Measurements from ENCODE around the gene SOX12.

SOX12 gene

DNA sequence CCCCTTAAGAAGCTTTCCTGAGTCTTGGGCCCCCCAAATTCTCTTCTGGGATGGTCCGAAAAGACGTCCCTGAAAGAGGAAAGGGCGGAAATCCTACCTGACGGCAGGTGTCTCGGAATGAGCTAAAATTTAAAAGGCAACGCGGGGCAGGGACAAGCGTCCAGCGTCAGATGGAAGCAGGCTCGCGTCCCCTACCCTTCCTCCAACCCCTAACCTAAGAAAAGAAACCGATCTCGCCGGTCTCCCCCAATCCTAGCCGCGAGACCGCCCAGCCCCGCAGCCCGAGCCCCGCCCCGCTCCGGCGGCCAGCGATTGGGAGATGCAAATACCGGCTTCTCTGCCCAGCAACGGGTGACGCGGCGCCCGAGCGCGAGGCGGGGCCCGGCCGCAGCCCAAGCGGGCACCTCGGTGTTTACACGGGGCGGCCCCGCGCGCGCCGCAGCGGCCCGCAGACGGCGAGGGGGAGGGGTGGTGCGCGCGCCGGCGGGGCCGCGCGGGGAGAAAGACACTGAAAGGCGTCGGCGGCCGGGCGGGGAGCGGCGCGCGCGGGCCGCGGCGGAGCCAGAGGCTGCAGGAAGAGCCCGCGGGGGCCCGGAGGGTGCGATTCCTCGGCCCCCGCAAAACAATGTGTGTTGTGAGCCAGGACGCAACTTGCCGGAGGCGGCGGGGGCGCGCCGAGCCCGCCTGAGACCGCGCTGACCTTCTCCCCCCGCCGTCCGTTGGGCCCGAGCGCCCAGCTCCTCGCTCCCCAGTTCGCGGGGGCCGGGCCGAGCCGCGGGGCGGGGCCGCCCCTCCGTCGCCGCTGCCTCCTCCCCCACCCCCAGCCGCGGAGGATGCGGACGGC, at the start of gene SOX12:
SOX12 (plus strand) TSS at position 508 of the 844 bp plus-strand sequence. CDS start 373 bp downstream, outside the sequence.
- Mint-ChIP-seq H3K36me3 (ENCODE audit: insufficient read depth) (peaks cover 3% of the 10 kb centered on the region), H3K9me3 (no peaks in the 10 kb centered on the region), H3K4me1 (peaks cover 10% of the 10 kb centered on the region), H3K27ac (ENCODE audit: low read depth) (peak within 1 kb of the TSS; percentile 44), H3K27me3 (no peaks in the 10 kb centered on the region), H3K4me3 (peak within 1 kb of the TSS; percentile 89)
- DNase-seq (ENCODE audit: low spot score in 2 of 2) (peak; percentile 90 to 96), ATAC-seq (replicated peaks; ENCODE audit: extremely low read depth, poor library complexity, severe bottlenecking) (peak; percentile 81)

- Mint-ChIP-seq H3K27me3 (no peaks in the 10 kb centered on the region), H3K27ac (ENCODE audit: low read depth) (no peak overlapping the region), H3K9me3 (no peaks in the 10 kb centered on the region), H3K36me3 (ENCODE audit: insufficient read depth) (no peaks in the 10 kb centered on the region), H3K4me1 (no peaks in the 10 kb centered on the region), H3K4me3 (no peak overlapping the region)
- no peak for ATAC-seq (replicated peaks; ENCODE audit: extremely low read depth, poor library complexity, severe bottlenecking)
- no peak for DNase-seq (ENCODE audit: low spot score in 2 of 2)
These were observed 49.6 kb upstream of the SOX12 start for GRCh38 chr20:275791-276190.

GRCh38 chr20:276620-277495, 48.5 kb upstream of the SOX12 start:
- DNase-seq (ENCODE audit: low spot score in 2 of 2): no peak
- H3K9me3 Mint-ChIP-seq: no peaks in the 10 kb centered on the region
- H3K36me3 Mint-ChIP-seq (ENCODE audit: insufficient read depth): no peaks in the 10 kb centered on the region
- H3K4me3 Mint-ChIP-seq: no peak overlapping the region
- H3K27ac Mint-ChIP-seq (ENCODE audit: low read depth): no peak overlapping the region
- no peaks in the 10 kb centered on the region for H3K4me1 Mint-ChIP-seq
- no peaks in the 10 kb centered on the region for H3K27me3 Mint-ChIP-seq
- ATAC-seq (replicated peaks; ENCODE audit: extremely low read depth, poor library complexity, severe bottlenecking): no peak

GRCh38 chr20:277496-277781, 47.9 kb upstream of the SOX12 start:
- DNase-seq (ENCODE audit: low spot score in 2 of 2): no peak

GRCh38 chr20:278181-278580, 47.2 kb upstream of the SOX12 start:
- Mint-ChIP-seq H3K27me3 (no peaks in the 10 kb centered on the region), H3K4me3 (no peak overlapping the region), H3K9me3 (no peaks in the 10 kb centered on the region), H3K36me3 (ENCODE audit: insufficient read depth) (no peaks in the 10 kb centered on the region), H3K27ac (ENCODE audit: low read depth) (no peak overlapping the region), H3K4me1 (no peaks in the 10 kb centered on the region)
- no peak for ATAC-seq (replicated peaks; ENCODE audit: extremely low read depth, poor library complexity, severe bottlenecking)
- DNase-seq (ENCODE audit: low spot score in 2 of 2): no peak

More at GRCh38 chr20:277496-277781, 47.9 kb upstream of the SOX12 start:
- no peak overlapping the region for H3K4me3 Mint-ChIP-seq
- H3K4me1 Mint-ChIP-seq: no peaks in the 10 kb centered on the region
- no peaks in the 10 kb centered on the region for H3K36me3 Mint-ChIP-seq (ENCODE audit: insufficient read depth)
- H3K27ac Mint-ChIP-seq (ENCODE audit: low read depth): no peak overlapping the region
- ATAC-seq (replicated peaks; ENCODE audit: extremely low read depth, poor library complexity, severe bottlenecking): no peak
- H3K9me3 Mint-ChIP-seq: no peaks in the 10 kb centered on the region
- H3K27me3 Mint-ChIP-seq: no peaks in the 10 kb centered on the region

DNA sequence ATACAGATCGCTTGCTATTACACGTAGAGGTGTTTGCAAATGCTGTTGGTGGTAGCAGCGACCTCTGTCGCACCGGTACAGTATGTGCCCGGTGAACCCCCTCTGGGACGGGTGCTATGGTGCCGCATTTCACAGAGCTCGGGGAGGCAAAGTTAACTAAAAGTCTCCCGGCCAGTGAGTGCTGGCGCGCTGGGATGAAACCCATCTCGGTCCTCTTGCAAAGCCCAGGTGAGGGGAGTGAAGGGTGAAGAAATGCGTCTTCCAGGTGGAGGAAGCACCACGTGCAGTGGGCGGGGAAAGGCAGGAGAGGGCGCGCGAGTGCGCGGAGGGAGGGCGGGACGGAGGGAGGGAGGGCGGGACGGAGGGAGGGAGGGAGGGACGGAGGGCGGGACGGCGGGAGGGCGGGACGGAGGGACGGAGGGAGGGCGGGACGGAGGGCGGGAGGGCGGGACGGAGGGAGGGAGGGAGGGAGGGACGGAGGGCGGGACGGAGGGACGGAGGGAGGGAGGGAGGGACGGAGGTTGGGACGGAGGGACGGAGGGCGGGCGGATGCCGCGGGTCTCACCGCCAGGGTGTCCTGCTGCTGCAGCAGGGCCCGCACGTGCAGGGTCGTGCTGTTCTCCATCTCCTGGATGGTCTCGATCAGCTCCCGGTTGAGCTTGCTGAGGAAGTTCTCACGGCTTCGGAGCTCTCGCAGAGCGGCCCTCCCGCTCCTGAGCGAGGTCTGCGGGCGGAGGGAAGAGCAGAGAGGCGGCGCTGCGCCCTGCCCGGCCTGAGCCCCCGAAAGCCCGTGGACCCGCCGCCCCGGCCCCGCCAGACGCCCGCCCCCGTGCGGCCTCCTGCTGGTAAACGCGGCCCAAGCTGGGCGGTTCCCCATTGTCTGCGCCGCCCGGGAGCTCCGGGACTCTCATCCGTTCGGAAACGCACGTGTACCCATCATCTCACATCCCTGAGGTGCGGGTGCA, 46.5 kb upstream of the SOX12 start:
- Mint-ChIP-seq H3K4me1 (no peaks in the 10 kb centered on the region), H3K4me3 (no peak overlapping the region), H3K27ac (ENCODE audit: low read depth) (no peak overlapping the region), H3K9me3 (no peaks in the 10 kb centered on the region), H3K36me3 (ENCODE audit: insufficient read depth) (no peaks in the 10 kb centered on the region), H3K27me3 (no peaks in the 10 kb centered on the region)
- ATAC-seq (replicated peaks; ENCODE audit: extremely low read depth, poor library complexity, severe bottlenecking): no peak
- DNase-seq (ENCODE audit: low spot score in 2 of 2): no peak

- H3K4me3 Mint-ChIP-seq: no peak overlapping the region
- H3K27ac Mint-ChIP-seq (ENCODE audit: low read depth): no peak overlapping the region
- DNase-seq (ENCODE audit: low spot score in 2 of 2) (no peak), ATAC-seq (replicated peaks; ENCODE audit: extremely low read depth, poor library complexity, severe bottlenecking) (no peak)
- H3K9me3 Mint-ChIP-seq: no peaks in the 10 kb centered on the region
- no peaks in the 10 kb centered on the region for H3K36me3 Mint-ChIP-seq (ENCODE audit: insufficient read depth)
- H3K27me3 Mint-ChIP-seq: no peaks in the 10 kb centered on the region
- no peaks in the 10 kb centered on the region for H3K4me1 Mint-ChIP-seq
These were observed 41.2 kb upstream of the SOX12 start for GRCh38 chr20:284172-284571.

GRCh38 chr20:286508-286907, 38.8 kb upstream of the SOX12 start:
- DNase-seq (ENCODE audit: low spot score in 2 of 2): no peak
- no peaks in the 10 kb centered on the region for H3K9me3 Mint-ChIP-seq

DNA sequence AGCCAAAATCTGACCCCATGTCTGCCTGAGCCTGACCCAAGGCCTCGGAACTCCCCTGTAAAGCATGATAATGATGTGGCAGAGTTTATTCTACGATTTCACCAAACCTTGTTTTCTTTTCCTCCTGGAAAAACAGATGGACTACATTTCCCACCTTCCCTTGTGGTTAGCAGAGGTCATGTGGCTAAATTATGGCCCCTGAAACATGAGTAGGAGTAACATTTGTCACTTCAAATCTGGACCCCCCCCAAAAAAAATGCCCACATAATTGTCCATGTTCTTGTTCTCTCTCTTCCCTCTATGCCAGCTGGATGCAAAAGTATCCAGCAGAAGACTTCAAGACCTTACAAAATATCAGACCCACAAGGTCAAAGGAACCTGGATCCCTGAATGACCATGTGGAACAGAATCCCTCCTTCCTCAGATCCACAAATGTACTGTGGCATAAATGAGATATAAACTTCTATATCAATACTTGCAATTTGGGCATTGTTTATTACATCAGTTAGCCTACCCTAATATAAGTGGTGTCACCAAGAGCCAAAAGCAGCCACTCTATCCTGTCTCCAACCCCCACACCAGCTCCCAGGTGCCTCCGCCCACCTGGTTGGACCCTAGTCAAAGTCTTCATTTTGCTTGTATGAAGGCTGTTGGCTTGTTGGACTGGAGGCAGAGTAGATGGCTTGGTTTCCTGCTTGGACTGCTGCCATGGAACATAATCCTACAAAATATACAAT, 36.2 kb upstream of the SOX12 start:
- H3K27ac Mint-ChIP-seq (ENCODE audit: low read depth): no peak overlapping the region
- no peak for ATAC-seq (replicated peaks; ENCODE audit: extremely low read depth, poor library complexity, severe bottlenecking)
- DNase-seq (ENCODE audit: low spot score in 2 of 2): no peak
- H3K4me1 Mint-ChIP-seq: no peaks in the 10 kb centered on the region
- peaks cover 3% of the 10 kb centered on the region for H3K36me3 Mint-ChIP-seq (ENCODE audit: insufficient read depth)
- H3K4me3 Mint-ChIP-seq: no peak overlapping the region
- H3K27me3 Mint-ChIP-seq: no peaks in the 10 kb centered on the region
- H3K9me3 Mint-ChIP-seq: no peaks in the 10 kb centered on the region

More at GRCh38 chr20:286508-286907, 38.8 kb upstream of the SOX12 start:
- no peak for ATAC-seq (replicated peaks; ENCODE audit: extremely low read depth, poor library complexity, severe bottlenecking)
- Mint-ChIP-seq H3K27me3 (no peaks in the 10 kb centered on the region), H3K4me1 (no peaks in the 10 kb centered on the region), H3K4me3 (no peak overlapping the region), H3K27ac (ENCODE audit: low read depth) (no peak overlapping the region), H3K36me3 (ENCODE audit: insufficient read depth) (peaks cover 3% of the 10 kb centered on the region)

- ATAC-seq (replicated peaks; ENCODE audit: extremely low read depth, poor library complexity, severe bottlenecking): peak; percentile 16
- Mint-ChIP-seq H3K27ac (ENCODE audit: low read depth) (no peak overlapping the region), H3K36me3 (ENCODE audit: insufficient read depth) (peaks cover 3% of the 10 kb centered on the region), H3K4me3 (no peak overlapping the region), H3K4me1 (no peaks in the 10 kb centered on the region), H3K27me3 (no peaks in the 10 kb centered on the region), H3K9me3 (no peaks in the 10 kb centered on the region)
- no peak for DNase-seq (ENCODE audit: low spot score in 2 of 2)
These were observed 35.7 kb upstream of the SOX12 start for GRCh38 chr20:289693-290083.

- ATAC-seq (replicated peaks; ENCODE audit: extremely low read depth, poor library complexity, severe bottlenecking) (peak; percentile 83), DNase-seq (ENCODE audit: low spot score in 2 of 2) (peak; percentile 62)
- H3K9me3 Mint-ChIP-seq: no peaks in the 10 kb centered on the region
- peaks cover 3% of the 10 kb centered on the region for H3K36me3 Mint-ChIP-seq (ENCODE audit: insufficient read depth)
- H3K27me3 Mint-ChIP-seq: no peaks in the 10 kb centered on the region
- H3K4me3 Mint-ChIP-seq: no peak within 1 kb of the TSS
- H3K27ac Mint-ChIP-seq (ENCODE audit: low read depth): no peak within 1 kb of the TSS
- H3K4me1 Mint-ChIP-seq: no peaks in the 10 kb centered on the region
These were observed 35.1 kb upstream of the SOX12 start, which contains the start of gene C20orf96 for GRCh38 chr20:290084-290831. TSS of gene C20orf96 (minus strand) at chr20:290750. CDS start at chr20:290610, 140 bp downstream.
